ENCODE data around the gene TSSK2. TPM values are rescaled to one million over a fixed set of nuclear protein-coding genes. Genes with fewer than 3 reads are reported as not detected.

The TSSK2 gene
- total RNA-seq, 1 donor from 2014 or later: not detected

GRCh38 chr22:19094393-19094997 is 36.6 kb upstream of the TSSK2 start:
- TF ChIP-seq, protein P1, sequence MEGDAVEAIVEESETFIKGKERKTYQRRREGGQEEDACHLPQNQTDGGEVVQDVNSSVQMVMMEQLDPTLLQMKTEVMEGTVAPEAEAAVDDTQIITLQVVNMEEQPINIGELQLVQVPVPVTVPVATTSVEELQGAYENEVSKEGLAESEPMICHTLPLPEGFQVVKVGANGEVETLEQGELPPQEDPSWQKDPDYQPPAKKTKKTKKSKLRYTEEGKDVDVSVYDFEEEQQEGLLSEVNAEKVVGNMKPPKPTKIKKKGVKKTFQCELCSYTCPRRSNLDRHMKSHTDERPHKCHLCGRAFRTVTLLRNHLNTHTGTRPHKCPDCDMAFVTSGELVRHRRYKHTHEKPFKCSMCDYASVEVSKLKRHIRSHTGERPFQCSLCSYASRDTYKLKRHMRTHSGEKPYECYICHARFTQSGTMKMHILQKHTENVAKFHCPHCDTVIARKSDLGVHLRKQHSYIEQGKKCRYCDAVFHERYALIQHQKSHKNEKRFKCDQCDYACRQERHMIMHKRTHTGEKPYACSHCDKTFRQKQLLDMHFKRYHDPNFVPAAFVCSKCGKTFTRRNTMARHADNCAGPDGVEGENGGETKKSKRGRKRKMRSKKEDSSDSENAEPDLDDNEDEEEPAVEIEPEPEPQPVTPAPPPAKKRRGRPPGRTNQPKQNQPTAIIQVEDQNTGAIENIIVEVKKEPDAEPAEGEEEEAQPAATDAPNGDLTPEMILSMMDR (IDR thresholded peaks at IDR 0.05; ENCODE audit: insufficient read depth, low read length, poor library complexity, severe bottlenecking): no peak
- DNase-seq (ENCODE audit: low read depth): no peak
- Histone ChIP-seq H3K36me3 (ENCODE audit: control insufficient read depth, insufficient read depth, low read length) (no peaks in the 10 kb centered on the region), H3K4me3 (ENCODE audit: low read depth, low read length) (no peak overlapping the region), H3K27me3 (ENCODE audit: control insufficient read depth, insufficient read depth, low read length) (no peaks in the 10 kb centered on the region)

GRCh38 chr22:19096555-19096954 is 34.6 kb upstream of the TSSK2 start:
- Histone ChIP-seq H3K4me3 (ENCODE audit: low read depth, low read length) (no peak overlapping the region), H3K27me3 (ENCODE audit: control insufficient read depth, insufficient read depth, low read length) (no peaks in the 10 kb centered on the region), H3K36me3 (ENCODE audit: control insufficient read depth, insufficient read depth, low read length) (no peaks in the 10 kb centered on the region)
- TF ChIP-seq, protein P1 (IDR thresholded peaks at IDR 0.05; ENCODE audit: insufficient read depth, low read length, poor library complexity, severe bottlenecking): no peak
- no peak for DNase-seq (ENCODE audit: low read depth)

DNA sequence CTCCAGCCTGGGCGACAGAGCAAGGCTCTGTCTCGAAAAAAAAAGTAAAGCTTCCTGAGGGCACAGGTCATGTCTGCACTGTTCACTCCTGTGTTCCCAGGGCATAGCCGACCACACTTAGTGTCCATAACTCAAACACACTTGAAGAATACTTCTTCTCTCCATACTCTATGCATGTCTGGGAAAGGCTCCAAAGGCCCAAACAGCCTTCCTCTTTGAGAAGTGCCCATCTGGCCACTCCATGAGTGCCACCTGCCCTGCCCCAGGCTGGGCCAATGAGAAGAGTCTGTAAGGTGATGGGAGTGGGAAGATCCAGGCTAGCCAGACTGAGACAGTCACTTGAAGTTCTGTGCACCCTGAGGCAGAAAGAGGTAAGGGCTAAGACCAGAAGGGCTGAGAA is 33.6 kb upstream of the TSSK2 start:
- TF ChIP-seq, protein P1 (IDR thresholded peaks at IDR 0.05; ENCODE audit: insufficient read depth, low read length, poor library complexity, severe bottlenecking): no peak
- DNase-seq (ENCODE audit: low read depth): no peak
- H3K4me3 ChIP-seq (ENCODE audit: low read depth, low read length): no peak overlapping the region
- no peaks in the 10 kb centered on the region for H3K27me3 ChIP-seq (ENCODE audit: control insufficient read depth, insufficient read depth, low read length)
- no peaks in the 10 kb centered on the region for H3K36me3 ChIP-seq (ENCODE audit: control insufficient read depth, insufficient read depth, low read length)

DNA sequence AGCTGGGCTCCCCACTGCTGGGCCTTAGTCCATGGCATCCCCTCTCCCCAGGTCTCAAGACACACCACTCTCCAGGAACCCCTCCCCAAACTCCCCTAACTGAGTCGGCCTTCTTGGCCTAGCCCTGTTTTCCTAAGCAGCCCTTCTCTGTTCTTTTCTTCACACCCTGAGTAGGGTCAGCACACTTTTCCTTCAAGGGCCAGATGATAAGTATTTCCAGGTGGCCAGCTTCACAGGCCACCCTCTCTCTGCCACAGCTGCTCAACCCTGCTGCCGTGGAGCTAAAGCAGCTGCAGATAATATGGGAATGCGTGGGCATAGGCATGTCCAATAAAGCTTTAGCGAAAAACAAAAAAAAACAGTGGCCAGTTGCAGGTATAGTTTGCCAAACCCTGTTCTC is 33.0 kb upstream of the TSSK2 start:
- H3K36me3 ChIP-seq (ENCODE audit: control insufficient read depth, insufficient read depth, low read length): no peaks in the 10 kb centered on the region
- TF ChIP-seq, protein P1 (IDR thresholded peaks at IDR 0.05; ENCODE audit: insufficient read depth, low read length, poor library complexity, severe bottlenecking): no peak
- no peaks in the 10 kb centered on the region for H3K27me3 ChIP-seq (ENCODE audit: control insufficient read depth, insufficient read depth, low read length)
- H3K4me3 ChIP-seq (ENCODE audit: low read depth, low read length): no peak overlapping the region
- DNase-seq (ENCODE audit: low read depth): no peak

- Histone ChIP-seq H3K27me3 (ENCODE audit: control insufficient read depth, insufficient read depth, low read length) (no peaks in the 10 kb centered on the region), H3K4me3 (ENCODE audit: low read depth, low read length) (no peak overlapping the region), H3K36me3 (ENCODE audit: control insufficient read depth, insufficient read depth, low read length) (no peaks in the 10 kb centered on the region)
- TF ChIP-seq, protein P1 (IDR thresholded peaks at IDR 0.05; ENCODE audit: insufficient read depth, low read length, poor library complexity, severe bottlenecking): no peak
- no peak for DNase-seq (ENCODE audit: low read depth)
Measured at GRCh38 chr22:19103880-19104821, 27.0 kb upstream of the TSSK2 start.
